GM12892 (cell line): ENCODE measurements around the gene ZBTB7C.

Experiments
- POLR2A ChIP-seq: IDR thresholded peaks from 2 replicates; pipeline ENCODE4 v1.6.1; 2011; ENCODE audit warnings: low read depth, low read length, control low read depth
- POLR2AphosphoS5 ChIP-seq: IDR thresholded peaks from 2 replicates; pipeline ENCODE4 v1.6.1; 2011; ENCODE audit warnings: low read depth, low read length, control low read depth

DNA sequence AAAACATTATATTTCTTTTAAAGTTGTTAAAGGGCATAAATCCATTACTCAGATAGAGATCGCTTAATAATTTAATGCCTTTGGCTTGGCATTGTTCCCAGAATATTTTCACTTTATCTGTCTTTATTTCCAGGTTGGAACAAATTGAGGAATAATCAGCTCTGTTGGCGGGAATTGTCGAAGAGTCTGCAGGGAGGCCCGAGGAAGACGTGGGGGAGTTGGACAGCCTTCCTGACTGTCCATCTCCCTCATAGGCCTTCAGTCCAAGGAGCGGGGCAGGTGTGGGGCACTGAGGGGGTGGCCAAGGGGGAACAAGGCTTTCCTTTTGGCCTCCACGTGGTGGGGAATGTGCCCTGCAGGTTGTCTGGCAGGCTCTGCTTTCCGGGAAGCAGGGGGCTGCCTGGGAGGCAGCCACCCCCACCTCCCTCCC, 179.6 kb downstream of the ZBTB7C start:
- TF ChIP-seq POLR2A = no peak
- TF ChIP-seq POLR2AphosphoS5 = no peak
